ENCODE results near the gene KRTAP5-11.
A peak's percentile ranks its signal among the peaks of the same experiment; 100 is the strongest.
"Not testable (repeated sequence)": the region's sequence is repeated elsewhere in the genome, so short reads cannot be mapped to it uniquely, and the experiment has no call there.

Gene KRTAP5-11

DNA sequence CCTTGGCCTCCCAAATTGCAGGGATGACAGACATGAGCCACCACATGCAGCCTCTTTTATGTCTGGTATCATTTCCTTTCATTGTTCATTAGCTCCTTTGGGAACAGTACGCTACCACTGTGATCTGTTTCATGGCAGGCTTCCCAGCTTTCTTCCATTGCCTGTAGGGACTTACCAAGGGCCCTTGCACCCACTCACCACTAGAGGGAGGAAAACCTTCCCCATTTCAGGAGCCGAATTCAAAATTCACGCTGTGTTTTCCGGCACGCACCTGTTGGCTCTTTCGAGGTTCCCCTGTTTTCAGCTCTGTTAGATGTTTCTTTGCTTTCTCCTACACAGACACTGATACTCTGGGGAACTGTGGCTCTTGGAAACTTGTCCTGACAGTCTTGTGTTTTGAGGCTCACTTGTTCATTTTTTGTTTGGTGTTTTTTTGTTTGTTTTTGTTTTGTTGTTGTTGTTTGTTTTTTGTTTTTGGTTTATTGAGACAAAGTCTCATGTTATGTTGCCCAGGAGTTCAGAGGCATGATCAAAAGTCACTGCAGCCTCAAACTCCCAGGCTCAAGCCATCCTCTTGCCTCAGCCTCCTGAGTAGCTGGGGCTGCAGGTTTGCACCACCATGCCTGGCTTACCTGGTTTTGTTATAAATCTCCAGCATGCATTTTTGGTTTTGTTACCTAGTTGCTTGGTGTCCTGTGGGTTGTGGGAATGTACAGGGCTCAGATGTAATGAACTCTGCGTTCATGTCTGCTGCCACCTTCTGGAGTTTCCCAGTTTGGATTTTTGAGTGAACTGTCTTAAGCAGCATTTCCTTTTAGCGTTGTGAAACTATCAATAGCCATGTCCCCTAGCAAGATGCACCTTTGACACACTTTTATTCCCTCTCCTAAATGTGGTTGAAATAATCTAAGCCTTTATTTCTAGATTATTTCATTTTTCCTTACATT, 2.3 kb downstream of the KRTAP5-11 start:
- peak; percentile 81 for DNase-seq (ENCODE audit: low spot score)

DNA sequence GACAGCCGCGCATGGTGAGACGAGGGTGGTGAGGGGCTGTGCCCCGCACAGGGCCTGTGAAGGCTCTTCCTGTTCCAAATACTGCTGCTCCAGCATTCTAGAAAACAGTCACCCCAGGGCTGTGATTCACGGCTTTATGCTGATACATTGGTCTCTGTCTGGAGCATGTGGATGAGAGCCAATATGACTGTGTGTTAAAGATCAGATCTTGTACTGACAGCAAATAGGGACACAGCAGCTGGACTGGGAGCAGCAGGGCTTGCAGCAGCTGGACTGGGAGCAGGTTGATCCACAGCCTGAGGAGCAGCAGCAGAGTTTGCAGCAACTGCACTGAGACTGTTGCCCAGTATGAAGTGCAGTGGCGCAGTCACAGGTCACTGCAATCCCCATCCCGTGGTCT, 3.2 kb downstream of the KRTAP5-11 start:
- not testable (repeated sequence) for DNase-seq (ENCODE audit: low spot score)

DNA sequence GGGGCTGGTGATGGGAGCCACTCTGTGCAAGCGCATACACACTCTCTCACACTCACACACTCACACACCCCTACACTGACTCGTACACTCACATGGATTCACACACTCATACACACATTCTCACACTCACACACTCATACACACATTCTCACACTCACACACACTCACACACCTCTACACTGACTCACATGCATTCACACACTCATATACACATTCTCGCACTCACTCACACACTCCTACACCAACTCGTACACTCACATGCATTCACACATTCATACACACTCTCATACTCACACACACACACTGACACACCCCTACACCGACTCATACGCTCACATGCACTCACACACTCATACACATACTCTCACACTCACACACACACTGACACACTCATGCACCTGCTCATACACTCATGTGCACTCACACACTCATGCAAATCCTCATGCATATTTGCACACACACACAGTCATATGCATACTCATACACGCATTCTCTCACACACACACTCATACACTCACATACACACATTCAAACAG, 5.1 kb downstream of the KRTAP5-11 start:
- DNase-seq (ENCODE audit: low spot score) = no peak

DNA sequence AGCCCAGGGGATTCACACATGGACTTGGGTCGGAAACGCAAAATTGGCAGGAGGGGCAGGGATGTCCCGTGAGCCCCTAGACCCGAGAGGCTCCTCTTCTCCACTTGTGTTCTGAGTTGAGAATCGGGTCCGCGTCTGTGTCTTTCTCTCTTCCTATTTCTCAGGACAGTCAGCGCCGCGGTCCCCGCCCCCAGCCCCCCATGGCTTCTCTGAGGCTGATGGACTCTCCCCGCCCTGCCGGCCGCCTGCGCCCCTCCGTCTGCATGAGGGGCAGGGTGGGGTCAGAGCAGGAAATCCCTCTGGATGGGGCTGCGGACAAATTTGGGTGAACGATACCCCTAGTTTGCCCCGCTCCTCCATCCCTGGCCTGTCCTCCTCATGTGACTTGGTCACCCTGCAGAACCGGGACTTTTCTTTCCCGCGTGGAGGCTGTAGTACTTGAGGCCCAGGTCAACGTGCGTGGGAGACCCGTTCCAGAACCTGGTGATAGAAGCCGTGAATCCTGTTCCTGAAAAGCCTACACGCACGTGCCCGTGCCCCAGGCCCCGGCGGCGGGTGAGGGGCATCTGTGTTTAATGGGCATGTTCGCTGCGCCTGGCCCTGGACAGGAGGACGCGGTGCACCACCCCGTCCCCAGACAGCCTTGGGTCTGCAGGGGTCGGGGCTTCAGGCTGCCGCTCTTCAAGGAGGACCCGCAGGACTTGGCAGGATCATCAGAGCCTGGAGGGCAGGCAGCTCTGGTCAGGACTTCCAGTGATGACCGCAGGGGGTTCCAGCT, 5.8 kb downstream of the KRTAP5-11 start:
- DNase-seq (ENCODE audit: low spot score) = not testable (repeated sequence)

DNA sequence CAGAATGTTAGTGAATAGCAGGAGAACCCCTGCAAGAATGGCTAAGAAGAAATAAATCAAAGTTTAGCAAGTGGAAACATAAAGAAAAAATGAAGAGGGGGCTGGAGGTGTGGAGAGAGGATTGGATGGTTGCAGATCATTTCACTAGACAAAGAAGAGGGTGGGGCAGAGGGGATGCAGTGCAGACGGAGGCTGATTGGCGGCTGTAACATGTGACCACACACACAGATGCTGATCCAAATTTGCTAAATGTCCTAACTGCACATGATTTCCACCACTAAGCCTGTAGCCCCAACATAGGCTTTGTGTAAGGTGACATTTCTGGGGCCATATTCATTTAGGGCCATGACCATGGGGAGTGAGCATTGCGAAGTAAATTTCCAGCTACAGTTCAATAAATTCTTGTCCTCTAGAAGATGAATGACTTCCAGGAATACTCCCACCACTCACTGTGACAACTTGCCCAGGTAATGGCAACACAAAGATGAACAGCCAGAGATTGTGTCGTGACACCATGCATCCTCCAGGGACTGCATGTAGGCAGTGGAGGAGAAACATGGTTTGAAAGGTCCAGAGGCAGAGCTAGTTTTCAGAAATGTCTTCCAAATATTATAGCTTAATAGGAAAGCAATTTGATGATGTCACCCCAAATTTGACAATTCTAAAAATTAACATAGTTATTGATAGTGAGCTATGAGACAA, 6.8 kb downstream of the KRTAP5-11 start:
- DNase-seq (ENCODE audit: low spot score) = no peak

DNA sequence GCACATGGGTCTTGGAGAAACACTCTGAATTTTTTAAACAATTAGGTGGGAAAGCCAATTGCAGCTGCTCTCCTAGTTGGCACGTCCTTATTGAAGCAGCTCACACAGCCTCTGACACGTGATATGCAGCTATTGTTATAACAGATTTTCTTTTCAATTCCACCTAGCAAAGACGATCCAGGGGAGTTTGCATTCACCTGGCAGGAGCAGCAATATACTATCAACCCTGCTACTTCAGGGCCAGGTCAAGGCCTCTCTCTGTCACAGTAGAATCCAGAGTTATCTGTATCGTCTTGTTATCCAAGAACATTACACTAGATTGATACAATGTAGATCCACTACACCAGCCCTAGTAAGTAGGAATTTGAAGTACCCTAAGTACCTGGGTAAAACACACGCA, 8.3 kb downstream of the KRTAP5-11 start:
- DNase-seq (ENCODE audit: low spot score) = no peak

DNA sequence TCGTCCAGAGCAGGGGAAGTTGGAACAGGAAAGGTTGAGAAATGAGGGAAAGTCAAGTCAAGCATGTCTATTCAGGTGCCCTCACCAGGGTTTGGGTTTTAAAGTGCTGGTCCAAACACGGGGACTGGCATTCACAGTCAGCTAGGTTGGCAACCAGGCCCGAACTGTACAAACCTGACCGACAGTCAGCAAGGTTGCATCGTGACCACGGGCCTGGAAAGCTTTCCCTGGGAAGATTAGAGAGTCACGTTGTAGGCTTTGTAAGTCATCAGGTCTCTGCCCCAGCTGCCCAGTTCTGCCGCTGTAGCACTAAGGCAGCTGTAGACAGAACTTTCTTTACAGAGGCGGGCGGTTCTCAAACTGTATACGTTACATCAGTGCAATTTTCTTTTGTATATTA, 9.9 kb downstream of the KRTAP5-11 start:
- DNase-seq (ENCODE audit: low spot score) = no peak

DNA sequence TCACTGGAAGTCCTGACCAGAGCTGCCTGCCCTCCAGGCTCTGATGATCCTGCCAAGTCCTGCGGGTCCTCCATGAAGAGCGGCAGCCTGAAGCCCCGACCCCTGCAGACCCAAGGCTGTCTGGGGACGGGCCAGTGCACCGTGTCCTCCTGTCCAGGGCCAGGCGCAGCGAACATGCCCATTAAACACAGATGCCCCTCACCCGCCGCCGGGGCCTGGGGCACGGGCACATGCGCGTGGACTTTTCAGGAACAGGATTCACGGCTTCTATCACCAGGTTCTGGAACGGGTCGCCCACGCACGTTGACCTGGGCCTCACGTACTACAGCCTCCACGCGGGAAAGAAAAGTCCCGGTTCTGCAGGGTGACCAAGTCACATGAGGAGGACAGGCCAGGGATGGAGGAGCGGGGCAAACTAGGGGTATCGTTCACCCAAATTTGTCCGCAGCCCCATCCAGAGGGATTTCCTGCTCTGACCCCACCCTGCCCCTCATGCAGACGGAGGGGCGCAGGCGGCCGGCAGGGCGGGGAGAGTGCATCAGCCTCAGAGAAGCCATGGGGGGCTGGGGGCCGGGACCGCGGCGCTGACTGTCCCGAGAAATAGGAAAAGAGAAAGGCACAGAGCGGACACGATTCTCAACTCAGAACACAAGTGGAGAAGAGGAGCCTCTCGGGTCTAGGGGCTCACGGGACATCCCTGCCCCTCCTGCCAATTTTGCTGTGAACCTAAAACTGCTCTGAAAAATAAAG, 11.4 kb downstream of the KRTAP5-11 start:
- not testable (repeated sequence) for DNase-seq (ENCODE audit: low spot score)

DNA sequence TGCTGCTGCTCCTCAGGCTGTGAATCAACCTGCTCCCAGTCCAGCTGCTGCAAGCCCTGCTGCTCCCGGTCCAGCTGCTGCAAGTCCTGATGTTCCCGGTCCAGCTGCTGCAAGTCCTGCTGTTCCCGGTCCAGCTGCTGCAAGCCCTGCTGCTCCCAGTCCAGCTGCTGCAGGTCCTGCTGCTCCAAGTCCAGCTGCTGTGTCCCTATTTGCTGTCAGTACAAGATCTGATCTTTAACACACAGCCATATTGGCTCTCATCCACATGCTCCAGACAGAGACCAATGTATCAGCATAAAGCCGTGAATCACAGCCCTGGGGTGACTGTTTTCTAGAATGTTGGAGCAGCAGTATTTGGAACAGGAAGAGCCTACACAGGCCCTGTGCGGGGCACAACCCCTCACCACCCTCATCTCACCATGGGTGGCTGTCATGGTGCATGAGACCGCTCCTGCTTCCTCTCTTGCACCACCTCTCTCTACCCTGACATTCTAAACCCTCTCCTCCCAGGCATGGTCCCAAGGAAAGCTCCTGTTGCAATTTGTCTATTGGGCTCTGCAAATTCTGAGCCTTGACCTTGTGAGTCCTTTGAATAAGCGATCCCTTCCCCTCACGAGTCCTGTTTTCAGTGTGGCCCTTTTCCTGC, 13.8 kb downstream of the KRTAP5-11 start:
- peak; percentile 31 for DNase-seq (ENCODE audit: low spot score)

DNA sequence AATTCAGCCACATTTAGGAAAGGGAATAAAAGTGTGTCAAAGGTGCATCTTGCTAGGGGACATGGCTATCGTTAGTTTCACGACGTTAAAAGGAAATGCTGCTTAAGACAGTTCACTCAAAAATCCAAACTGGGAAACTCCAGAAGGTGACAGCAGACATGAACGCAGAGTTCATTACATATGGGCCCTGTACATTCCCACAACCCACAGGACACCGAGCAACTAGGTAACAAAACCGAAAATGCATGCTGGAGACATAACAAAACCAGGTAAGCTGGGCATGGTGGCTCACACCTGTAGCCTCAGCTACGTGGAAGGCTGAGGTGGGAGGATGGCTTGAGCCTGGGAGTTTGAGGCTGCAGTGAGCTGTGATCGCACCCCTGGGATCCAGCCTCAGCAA, 15.0 kb downstream of the KRTAP5-11 start:
- not testable (repeated sequence) for DNase-seq (ENCODE audit: low spot score)

DNA sequence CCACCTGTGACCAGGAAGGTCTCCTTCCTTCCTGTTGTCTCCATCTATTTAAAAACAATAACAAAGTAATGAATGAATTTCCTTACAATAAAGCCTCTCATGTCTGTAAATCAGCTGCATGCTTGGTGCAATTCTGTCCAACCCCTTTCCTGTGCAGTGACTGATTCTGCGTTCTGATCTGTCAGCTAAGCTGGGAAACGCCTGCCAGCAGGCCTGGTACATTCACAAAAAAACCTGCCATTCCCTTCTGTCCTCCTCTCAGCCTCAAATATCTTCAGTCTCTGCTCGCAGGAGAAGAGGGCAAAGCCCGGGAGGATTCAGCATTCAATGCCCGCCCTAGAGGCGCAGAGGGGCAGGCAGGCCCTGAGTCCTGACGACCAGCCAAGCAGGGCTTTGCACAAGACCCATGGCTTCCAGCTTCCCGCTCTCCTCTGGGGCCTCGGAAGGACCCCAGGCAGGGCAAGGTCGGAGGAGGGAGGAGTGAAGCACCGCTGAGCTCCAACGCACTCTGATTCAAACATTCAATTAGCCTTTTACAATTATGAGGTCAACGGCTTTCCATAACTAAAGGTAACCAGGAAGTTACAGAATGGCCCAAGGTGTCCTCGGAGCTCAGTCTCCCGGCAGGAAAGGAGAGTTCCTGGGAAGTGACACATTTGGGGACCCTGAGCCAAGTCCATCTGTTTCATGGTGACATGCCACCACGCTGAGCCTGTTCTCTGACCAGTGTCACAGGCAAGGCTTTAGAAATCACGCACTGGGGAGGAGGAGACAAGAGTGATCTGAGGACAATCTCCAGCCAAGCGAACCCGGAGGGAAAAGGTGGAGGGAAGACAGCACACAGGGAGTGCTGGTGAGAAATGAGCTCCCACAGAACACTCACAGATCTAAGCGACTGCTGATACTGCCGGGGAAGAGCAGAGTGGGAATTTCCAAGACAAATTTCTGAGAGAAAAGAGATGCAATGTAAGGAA, 15.8 kb downstream of the KRTAP5-11 start:
- peak; percentile 46 for DNase-seq (ENCODE audit: low spot score)

DNA sequence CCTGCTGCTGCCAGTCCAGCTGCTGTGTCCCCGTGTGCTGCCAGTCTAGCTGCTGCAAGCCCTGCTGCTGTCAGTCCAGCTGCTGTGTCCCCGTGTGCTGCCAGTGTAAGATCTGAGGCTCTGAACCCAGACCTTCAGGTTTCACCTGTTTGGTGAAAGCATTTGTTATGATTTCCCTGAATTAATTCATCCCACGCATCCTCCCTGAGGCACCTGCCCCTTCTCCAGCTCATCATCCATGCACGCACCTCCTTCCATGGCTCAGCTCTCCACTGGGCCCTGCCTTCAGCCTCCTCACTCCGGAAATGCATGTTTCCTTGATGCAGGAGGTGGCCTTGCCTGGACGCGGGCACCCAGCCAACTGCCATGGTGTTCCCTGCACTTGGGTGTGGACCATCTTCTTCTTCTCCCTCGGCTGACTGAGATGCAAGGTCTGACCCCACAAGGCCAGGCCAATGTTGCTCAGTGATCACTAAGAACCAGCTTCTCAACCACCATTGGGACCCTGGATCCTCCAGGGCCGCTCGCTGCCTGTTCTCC, 16.5 kb downstream of the KRTAP5-11 start:
- DNase-seq (ENCODE audit: low spot score) = no peak

DNA sequence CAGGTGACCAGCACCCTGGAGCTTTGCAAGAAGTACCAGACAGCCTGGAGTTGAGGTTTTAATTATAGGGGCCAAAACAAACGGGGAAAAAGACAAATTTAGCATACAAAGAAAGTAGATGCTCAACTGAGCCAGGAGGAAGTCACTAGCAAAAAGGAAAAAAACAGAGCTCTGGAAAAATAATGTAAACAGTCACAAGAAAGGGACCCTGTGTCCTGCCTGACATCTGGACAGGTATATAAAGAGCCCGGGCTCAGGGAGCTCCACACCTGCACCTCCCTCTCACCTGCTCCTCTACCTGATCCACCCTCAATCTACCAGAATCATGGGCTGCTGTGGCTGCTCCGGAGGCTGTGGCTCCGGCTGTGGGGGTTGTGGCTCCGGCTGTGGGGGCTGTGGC, 17.4 kb downstream of the KRTAP5-11 start, which contains the start of gene KRTAP5-10:
Gene KRTAP5-10 (plus strand): TSS at position 301 of the 400 bp plus-strand sequence. CDS start 25 bp downstream, at position 326.
- no peak for DNase-seq (ENCODE audit: low spot score)

DNA sequence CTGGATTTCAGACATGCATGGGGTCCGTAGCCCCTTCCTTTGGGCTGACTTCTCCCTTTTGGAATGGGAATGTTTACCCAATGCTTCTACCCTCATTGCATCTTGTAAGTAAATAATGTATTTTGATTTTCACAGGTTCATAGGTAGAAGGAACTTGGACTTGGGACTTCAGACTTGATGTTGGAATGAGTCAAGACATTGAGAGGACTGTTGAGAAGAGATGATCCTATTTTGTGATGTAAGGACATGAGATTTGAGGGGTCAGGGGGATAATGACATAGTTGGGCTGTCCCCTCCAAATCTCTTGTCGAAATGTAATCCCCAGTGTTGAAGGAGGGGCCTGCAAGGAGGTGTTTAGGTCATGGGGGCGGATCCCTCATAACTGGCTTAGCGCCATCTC, 18.2 kb downstream of the KRTAP5-11 start:
- DNase-seq (ENCODE audit: low spot score) = no peak

DNA sequence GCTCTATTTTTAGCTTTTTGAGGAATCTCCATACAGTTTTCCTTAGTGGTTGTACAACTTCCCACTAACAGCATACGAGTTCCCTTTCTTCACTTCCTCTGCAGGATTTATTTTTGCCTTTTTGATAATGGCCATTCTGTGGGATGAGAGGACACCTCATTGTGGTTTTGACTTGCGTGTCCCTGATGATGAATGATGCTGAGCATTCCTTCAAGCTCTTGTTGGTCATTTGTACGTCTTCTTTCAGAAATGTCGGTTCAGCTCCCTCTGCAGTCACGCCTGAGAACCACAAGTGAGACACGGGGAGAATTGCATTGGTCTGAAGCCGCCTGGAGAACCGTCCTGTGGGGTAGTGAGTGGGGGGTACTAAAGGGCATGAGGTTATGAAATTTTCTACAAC, 19.3 kb downstream of the KRTAP5-11 start:
- peak; percentile 18 for DNase-seq (ENCODE audit: low spot score)

DNA sequence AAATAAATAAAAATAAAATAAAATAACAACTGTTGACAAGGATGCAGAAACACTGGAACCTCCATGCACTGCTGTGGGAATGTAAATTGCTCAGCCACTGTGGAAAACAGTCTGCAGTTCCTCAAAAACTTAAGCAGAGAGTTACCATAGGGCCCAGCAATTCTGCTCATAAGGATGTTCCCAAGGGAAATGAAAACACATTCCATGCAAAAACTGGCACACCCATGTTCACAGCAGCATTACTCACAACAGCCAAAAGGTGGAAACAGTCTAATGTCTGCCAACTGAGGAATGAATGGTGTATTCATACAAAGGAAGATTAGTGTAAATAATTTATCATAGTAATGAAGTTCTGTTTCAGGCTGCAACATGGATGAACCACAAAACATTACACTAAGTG, 20.6 kb downstream of the KRTAP5-11 start:
- no peak for DNase-seq (ENCODE audit: low spot score)

DNA sequence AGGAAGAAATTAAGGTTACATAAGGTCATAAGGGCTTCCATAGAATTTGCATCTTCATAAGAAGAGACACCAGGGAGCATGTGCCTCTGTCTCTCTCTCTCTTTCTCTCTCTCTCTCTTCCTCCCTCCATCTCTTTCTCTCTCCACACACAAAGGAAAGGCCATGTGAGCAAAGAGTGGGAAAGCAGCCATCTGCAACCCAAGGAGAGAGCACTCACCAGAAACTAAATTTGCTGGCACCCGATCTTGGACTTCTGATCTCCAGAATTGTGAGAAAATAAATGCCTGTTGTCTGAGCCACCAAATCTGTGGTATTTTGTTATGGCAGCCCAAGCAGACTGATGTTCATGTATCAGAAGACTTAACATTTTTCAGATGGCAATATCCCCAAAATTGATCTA, 23.7 kb downstream of the KRTAP5-11 start:
- DNase-seq (ENCODE audit: low spot score) = peak; percentile 26

DNA sequence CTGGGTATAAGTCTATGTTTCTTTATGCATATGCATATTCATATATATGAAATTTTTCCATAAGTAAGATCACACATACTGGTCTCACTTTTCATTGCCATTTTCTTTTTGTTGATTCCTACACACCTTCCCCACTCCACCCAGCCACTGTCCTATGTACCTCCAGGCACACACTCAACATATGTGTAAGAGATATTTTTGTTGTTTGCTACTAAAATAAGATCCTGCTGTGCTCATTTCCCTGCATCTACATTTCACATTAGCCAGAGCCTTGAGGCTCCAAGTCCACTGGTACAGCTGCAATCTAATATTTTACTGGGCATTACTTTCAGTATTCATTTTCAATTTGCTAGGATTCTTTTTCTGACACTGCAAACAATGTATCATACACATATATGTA, 25.4 kb downstream of the KRTAP5-11 start:
- DNase-seq (ENCODE audit: low spot score) = no peak

DNA sequence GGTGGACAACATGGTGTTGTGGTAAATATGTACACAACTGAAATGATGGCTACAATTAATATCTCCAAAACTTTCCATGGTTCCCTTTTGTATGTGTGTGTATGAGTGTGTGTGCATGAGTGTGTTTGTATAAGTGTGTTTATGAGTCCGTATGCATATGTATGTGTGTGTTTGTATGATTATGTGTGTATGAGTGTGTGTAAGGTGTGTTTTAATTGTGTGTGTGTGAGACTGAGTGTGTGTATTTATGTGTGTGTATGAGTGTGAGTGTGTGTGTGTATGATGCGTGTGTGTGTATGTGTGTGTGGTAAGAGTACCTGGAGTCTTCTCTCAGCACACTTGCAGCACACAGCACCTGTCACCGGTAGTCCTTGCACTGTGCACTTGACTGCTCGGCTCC, 26.7 kb downstream of the KRTAP5-11 start:
- DNase-seq (ENCODE audit: low spot score) = no peak
